ENCODE results near the gene PIK3CA. TPM values are rescaled to one million over a fixed set of nuclear protein-coding genes. Genes with fewer than 3 reads are reported as not detected.

Gene PIK3CA
- total and polyA plus RNA-seq, 2 experiments from 2014 or later = 5.1 to 13.4 TPM

DNA sequence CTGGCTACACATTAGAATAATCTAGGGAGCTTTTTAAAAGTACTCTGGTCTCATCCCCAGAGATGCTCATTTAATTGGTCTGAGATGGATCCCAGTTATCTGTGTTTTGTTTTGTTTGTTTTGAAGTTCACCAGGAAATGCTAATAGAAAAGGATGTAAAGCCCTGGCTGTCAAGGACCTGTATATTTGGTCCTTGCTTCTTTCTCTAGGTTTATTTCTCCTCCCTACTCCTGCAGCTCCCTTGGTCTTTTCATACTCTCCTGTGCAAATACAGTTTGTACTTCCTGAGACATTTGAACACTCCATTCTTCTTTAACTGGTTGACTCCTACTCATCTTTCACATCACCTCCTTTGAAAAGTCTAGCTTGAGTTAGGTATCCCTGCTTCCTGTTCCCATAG is 3.3 kb downstream of the PIK3CA start:
- no peak overlapping the region for H3K4me2 ChIP-seq
- no peak overlapping the region for H3K27ac Mint-ChIP-seq

More for the DNA sequence above, 3.3 kb downstream of the PIK3CA start:
- Histone ChIP-seq H3K27ac (ENCODE audit: low read depth) (no peak overlapping the region), H4K20me1 (replicated peaks; ENCODE audit: insufficient read depth) (no peaks in the 10 kb centered on the region; the same call in 1 of the 2 replicates), H3K4me3 (no peak overlapping the region), H3K9me2 (ENCODE audit: insufficient read depth) (no peaks in the 10 kb centered on the region), H3K4me1 (ENCODE audit: insufficient read depth) (peaks cover 21% of the 10 kb centered on the region), H2AFZ (no peak overlapping the region), H3K79me2 (replicated peaks; ENCODE audit: insufficient read depth) (peaks cover 76% of the 10 kb centered on the region), H3K27me3 (ENCODE audit: insufficient read depth) (no peaks in the 10 kb centered on the region), H3F3A (replicated peaks; ENCODE audit: low read depth) (no peaks in the 10 kb centered on the region), H3K36me3 (ENCODE audit: insufficient read depth) (no peaks in the 10 kb centered on the region)
- Mint-ChIP-seq H3K4me3 (no peak overlapping the region; the same call in 2 of the 3 replicates), H3K36me3 (ENCODE audit: low read depth) (peaks cover 4% of the 10 kb centered on the region; the same call in 1 of the 3 replicates), H3K27me3 (ENCODE audit: insufficient read depth, low read depth, poor library complexity) (peaks cover 3% of the 10 kb centered on the region), H3K9me3 (peaks cover 5% of the 10 kb centered on the region; the same call in 1 of the 3 replicates), H3K4me1 (peaks cover 23% of the 10 kb centered on the region)
- ATAC-seq (no peak), DNase-seq (ENCODE audit: low spot score) (no peak)
- TF ChIP-seq CREB1 (CRISPR knock-in tag; IDR thresholded peaks at IDR 0.05; ENCODE audit: low read depth) (no peak), POLR2AphosphoS5 (IDR thresholded peaks at IDR 0.05; ENCODE audit: low read depth) (no peak), ZNF114 (CRISPR knock-in tag; IDR thresholded peaks at IDR 0.05) (no peak), JUNB (IDR thresholded peaks at IDR 0.05; ENCODE audit: unreplicated experiment) (no peak), EZH2phosphoT487 (IDR thresholded peaks at IDR 0.05; ENCODE audit: unreplicated experiment) (no peak), EZH2 (IDR thresholded peaks at IDR 0.05; ENCODE audit: low read depth, unreplicated experiment) (no peak), ZNF331 (CRISPR knock-in tag; IDR thresholded peaks at IDR 0.05; ENCODE audit: low read depth) (no peak), STAT1 (IDR thresholded peaks at IDR 0.05; ENCODE audit: unreplicated experiment) (no peak), NANOG (IDR thresholded peaks at IDR 0.05; ENCODE audit: borderline replicate concordance) (no peak)
- TF ChIP-seq, protein P1, sequence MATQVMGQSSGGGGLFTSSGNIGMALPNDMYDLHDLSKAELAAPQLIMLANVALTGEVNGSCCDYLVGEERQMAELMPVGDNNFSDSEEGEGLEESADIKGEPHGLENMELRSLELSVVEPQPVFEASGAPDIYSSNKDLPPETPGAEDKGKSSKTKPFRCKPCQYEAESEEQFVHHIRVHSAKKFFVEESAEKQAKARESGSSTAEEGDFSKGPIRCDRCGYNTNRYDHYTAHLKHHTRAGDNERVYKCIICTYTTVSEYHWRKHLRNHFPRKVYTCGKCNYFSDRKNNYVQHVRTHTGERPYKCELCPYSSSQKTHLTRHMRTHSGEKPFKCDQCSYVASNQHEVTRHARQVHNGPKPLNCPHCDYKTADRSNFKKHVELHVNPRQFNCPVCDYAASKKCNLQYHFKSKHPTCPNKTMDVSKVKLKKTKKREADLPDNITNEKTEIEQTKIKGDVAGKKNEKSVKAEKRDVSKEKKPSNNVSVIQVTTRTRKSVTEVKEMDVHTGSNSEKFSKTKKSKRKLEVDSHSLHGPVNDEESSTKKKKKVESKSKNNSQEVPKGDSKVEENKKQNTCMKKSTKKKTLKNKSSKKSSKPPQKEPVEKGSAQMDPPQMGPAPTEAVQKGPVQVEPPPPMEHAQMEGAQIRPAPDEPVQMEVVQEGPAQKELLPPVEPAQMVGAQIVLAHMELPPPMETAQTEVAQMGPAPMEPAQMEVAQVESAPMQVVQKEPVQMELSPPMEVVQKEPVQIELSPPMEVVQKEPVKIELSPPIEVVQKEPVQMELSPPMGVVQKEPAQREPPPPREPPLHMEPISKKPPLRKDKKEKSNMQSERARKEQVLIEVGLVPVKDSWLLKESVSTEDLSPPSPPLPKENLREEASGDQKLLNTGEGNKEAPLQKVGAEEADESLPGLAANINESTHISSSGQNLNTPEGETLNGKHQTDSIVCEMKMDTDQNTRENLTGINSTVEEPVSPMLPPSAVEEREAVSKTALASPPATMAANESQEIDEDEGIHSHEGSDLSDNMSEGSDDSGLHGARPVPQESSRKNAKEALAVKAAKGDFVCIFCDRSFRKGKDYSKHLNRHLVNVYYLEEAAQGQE (IDR thresholded peaks at IDR 0.05; ENCODE audit: unreplicated experiment) = no peak
- TF ChIP-seq, protein P2, sequence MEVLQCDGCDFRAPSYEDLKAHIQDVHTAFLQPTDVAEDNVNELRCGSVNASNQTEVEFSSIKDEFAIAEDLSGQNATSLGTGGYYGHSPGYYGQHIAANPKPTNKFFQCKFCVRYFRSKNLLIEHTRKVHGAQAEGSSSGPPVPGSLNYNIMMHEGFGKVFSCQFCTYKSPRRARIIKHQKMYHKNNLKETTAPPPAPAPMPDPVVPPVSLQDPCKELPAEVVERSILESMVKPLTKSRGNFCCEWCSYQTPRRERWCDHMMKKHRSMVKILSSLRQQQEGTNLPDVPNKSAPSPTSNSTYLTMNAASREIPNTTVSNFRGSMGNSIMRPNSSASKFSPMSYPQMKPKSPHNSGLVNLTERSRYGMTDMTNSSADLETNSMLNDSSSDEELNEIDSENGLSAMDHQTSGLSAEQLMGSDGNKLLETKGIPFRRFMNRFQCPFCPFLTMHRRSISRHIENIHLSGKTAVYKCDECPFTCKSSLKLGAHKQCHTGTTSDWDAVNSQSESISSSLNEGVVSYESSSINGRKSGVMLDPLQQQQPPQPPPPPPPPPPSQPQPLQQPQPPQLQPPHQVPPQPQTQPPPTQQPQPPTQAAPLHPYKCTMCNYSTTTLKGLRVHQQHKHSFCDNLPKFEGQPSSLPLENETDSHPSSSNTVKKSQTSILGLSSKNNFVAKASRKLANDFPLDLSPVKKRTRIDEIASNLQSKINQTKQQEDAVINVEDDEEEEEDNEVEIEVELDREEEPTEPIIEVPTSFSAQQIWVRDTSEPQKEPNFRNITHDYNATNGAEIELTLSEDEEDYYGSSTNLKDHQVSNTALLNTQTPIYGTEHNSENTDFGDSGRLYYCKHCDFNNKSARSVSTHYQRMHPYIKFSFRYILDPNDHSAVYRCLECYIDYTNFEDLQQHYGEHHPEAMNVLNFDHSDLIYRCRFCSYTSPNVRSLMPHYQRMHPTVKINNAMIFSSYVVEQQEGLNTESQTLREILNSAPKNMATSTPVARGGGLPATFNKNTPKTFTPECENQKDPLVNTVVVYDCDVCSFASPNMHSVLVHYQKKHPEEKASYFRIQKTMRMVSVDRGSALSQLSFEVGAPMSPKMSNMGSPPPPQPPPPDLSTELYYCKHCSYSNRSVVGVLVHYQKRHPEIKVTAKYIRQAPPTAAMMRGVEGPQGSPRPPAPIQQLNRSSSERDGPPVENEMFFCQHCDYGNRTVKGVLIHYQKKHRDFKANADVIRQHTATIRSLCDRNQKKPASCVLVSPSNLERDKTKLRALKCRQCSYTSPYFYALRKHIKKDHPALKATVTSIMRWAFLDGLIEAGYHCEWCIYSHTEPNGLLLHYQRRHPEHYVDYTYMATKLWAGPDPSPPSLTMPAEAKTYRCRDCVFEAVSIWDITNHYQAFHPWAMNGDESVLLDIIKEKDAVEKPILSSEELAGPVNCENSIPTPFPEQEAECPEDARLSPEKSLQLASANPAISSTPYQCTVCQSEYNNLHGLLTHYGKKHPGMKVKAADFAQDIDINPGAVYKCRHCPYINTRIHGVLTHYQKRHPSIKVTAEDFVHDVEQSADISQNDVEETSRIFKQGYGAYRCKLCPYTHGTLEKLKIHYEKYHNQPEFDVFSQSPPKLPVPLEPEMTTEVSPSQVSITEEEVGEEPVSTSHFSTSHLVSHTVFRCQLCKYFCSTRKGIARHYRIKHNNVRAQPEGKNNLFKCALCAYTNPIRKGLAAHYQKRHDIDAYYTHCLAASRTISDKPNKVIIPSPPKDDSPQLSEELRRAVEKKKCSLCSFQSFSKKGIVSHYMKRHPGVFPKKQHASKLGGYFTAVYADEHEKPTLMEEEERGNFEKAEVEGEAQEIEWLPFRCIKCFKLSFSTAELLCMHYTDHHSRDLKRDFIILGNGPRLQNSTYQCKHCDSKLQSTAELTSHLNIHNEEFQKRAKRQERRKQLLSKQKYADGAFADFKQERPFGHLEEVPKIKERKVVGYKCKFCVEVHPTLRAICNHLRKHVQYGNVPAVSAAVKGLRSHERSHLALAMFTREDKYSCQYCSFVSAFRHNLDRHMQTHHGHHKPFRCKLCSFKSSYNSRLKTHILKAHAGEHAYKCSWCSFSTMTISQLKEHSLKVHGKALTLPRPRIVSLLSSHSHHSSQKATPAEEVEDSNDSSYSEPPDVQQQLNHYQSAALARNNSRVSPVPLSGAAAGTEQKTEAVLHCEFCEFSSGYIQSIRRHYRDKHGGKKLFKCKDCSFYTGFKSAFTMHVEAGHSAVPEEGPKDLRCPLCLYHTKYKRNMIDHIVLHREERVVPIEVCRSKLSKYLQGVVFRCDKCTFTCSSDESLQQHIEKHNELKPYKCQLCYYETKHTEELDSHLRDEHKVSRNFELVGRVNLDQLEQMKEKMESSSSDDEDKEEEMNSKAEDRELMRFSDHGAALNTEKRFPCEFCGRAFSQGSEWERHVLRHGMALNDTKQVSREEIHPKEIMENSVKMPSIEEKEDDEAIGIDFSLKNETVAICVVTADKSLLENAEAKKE (CRISPR knock-in tag; IDR thresholded peaks at IDR 0.05) = no peak
- TF ChIP-seq, protein P3, sequence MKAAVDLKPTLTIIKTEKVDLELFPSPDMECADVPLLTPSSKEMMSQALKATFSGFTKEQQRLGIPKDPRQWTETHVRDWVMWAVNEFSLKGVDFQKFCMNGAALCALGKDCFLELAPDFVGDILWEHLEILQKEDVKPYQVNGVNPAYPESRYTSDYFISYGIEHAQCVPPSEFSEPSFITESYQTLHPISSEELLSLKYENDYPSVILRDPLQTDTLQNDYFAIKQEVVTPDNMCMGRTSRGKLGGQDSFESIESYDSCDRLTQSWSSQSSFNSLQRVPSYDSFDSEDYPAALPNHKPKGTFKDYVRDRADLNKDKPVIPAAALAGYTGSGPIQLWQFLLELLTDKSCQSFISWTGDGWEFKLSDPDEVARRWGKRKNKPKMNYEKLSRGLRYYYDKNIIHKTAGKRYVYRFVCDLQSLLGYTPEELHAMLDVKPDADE (IDR thresholded peaks at IDR 0.05) = no peak
- TF ChIP-seq, protein P4, sequence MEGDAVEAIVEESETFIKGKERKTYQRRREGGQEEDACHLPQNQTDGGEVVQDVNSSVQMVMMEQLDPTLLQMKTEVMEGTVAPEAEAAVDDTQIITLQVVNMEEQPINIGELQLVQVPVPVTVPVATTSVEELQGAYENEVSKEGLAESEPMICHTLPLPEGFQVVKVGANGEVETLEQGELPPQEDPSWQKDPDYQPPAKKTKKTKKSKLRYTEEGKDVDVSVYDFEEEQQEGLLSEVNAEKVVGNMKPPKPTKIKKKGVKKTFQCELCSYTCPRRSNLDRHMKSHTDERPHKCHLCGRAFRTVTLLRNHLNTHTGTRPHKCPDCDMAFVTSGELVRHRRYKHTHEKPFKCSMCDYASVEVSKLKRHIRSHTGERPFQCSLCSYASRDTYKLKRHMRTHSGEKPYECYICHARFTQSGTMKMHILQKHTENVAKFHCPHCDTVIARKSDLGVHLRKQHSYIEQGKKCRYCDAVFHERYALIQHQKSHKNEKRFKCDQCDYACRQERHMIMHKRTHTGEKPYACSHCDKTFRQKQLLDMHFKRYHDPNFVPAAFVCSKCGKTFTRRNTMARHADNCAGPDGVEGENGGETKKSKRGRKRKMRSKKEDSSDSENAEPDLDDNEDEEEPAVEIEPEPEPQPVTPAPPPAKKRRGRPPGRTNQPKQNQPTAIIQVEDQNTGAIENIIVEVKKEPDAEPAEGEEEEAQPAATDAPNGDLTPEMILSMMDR (conservative IDR thresholded peaks at IDR 0.05; ENCODE audit: low read depth in 2 of 2) = no peak
